ENCODE data around the gene ZNF665.
"Not testable (repeated sequence)": the region's sequence is repeated elsewhere in the genome, so short reads cannot be mapped to it uniquely, and the experiment has no call there.

Gene ZNF665

DNA sequence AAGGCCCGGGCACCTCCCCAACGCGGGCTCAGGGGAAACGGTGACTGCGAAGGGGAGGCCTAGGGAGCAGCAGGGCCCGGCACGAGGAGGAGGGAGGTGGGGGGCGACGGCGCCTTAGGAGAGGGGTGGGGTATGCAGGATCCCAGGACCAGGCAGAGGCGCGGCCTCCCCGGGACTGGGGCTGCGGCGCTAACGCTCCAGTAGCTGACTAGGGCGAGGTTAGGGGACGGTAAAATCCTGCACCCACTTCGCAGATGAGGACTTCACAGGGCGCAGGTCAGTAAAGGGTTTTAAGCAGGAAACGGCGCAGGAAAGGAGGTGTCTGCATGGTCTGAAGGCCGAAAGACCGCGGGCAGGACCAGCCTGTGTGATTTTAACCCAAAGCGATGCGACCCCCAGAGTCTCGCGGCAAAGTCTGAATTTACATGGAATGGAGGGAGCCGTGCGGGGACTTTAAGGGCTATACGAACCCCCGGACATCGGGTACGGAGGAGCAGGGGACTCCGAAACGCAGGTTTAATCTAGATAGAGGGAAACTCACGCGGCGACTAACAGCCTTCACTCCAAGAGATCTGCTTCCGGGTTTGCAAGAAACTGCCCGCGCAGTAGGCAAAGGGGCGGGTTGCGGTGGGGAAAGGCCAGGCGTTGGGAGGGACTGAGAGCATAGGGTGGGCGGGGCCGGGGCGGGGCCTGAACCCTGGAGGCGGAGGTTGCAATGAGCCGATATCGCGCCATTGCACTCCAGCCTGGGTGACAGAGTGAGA, at the start of gene ZNF665:
Gene ZNF665 (minus strand): TSS at position 588 of the 764 bp plus-strand sequence. CDS start 10,460 bp downstream, outside the sequence.
- no peak for DNase-seq (ENCODE audit: low spot score)

- no peak for DNase-seq (ENCODE audit: low spot score)
Measured at GRCh38 chr19:53237114-53237777, 44.1 kb upstream of the ZNF665 start.

- DNase-seq (ENCODE audit: low spot score) = no peak
Measured at GRCh38 chr19:53224606-53225005, 31.4 kb upstream of the ZNF665 start.

- DNase-seq (ENCODE audit: low spot score) = not testable (repeated sequence)
Measured at GRCh38 chr19:53222716-53223115, 29.6 kb upstream of the ZNF665 start.

DNA sequence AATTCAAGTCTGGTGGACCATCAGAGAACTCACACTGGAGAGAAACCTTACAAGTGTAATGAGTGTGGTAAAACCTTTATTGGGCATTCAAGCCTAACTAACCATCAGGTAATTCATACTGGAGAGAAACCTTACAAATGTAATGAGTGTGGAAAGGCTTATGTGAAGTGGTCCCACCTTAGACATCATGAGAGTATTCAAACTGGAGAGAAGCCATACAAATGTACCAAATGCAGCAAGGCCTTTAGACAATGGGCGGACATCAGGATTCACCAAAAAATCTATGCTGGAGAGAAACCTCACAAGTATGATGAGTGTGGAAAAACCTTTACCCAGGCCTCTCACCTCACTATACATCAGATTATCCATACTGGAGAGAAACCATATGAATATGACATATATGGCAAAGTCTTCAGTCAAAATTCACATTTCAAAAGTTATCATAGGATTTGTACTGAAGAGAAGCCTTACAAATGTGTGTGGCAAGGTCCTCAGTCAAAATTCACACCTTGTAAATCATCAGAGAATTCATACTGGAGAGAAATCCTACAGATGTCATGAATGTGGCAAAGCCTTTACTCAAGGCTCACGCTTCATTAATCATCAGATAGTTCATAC, 19.7 kb upstream of the ZNF665 start:
- no peak for DNase-seq (ENCODE audit: low spot score)

DNA sequence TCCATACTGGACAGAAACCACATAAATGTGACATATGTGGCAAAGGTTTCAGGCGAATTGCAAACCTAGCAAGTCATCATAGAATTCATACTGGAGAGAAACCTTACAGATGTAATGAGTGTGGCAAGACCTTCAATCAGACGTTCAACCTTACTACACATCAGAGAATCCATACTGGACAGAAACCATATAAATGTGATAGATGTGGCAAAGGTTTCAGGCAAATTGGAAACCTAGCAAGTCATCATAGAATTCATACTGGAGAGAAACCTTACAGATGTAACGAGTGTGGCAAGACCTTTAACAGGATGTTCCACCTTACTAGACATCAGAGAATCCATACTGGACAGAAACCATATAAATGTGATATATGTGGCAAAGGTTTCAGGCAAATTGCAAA, 18.4 kb upstream of the ZNF665 start:
- not testable (repeated sequence) for DNase-seq (ENCODE audit: low spot score)

GRCh38 chr19:53196777-53197396, 3.7 kb upstream of the ZNF665 start:
- peak; percentile 66 for DNase-seq (ENCODE audit: low spot score)

- DNase-seq (ENCODE audit: low spot score) = peak; percentile 73
Measured at GRCh38 chr19:53195265-53195903, 2.2 kb upstream of the ZNF665 start.

DNA sequence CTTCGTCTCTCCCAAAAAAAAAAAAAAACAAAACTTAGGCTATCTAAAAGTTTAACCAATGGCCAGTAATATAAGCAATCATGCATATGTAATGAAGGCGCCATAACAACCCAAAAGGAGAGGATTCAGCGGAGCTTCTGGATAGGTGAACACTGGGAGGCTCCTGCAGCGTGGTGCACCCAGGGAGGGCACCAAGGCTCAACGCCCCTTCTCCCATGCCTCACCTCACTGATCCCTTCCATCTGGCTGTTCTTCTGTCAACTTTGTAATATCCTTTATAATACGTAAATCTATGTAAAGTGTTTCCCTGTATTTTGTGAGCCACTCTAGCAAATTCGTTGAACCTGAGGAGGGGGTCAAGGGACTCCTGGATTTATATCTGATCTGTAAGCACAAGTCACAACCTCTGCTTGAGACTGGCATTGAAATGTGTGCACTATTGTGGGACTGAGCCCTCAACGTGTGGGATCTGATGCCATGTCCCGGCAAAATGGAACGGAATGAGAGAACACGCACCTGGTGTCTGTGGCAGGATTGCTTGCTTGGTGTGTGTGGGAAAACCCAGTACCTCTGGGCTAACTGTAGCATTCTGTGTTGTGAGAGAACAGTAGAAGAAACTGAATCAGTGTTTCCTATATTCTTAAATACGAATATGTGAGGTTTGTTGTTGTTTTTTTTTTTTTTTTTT, 521 bp upstream of the ZNF665 start:
- DNase-seq (ENCODE audit: low spot score) = no peak

DNA sequence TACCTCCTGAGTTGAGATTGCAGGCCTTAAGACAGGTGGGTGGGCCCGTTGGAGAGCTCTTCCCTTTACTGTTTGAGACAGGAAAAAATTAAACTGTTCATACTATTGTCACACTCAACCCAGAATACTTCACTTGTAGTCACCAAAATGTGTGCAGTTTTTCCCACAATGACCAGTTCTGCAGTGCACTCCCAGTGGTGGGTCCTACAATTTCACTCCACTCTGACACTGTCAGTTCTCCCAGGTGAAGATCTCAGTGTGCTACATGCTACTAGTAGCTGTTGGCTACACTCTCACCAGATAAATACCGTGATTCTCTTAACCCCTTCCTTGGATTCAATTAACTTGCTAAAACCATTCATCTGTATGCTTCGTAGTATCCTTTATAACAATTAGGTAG, 2.9 kb downstream of the ZNF665 start:
- DNase-seq (ENCODE audit: low spot score) = no peak

GRCh38 chr19:53189691-53190198, 3.4 kb downstream of the ZNF665 start:
- not testable (repeated sequence) for DNase-seq (ENCODE audit: low spot score)

GRCh38 chr19:53185155-53185882, 7.8 kb downstream of the ZNF665 start:
- DNase-seq (ENCODE audit: low spot score) = not testable (repeated sequence)

DNA sequence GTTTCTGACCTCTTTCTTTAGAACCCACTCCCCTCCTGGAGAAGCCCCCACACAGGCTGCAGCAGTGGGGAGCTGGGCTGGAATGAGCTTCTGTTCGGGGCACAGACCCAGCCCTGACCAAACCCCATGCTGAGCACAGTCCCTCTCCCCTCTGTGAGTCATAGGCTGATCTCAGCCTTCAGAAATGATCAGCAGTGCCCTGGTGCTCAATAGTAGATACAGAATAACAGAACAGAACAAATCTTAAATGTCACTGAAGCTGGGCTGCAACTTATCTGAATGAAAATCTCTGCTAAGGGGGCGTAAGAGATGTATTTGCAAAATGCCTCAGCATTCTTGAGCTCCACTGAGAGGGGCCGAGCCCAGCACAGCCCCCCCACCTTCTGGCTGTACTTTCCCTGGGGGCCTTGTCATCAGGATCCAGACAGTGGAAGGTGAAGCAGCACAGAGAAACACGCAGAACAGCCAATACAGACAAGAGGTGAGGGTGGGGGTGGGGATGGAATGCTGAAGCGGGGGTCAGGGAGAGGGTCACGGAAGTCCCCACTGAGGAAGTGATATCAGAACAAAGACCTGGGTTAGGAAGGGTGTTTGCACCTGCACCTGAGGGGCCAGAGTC, 9.9 kb downstream of the ZNF665 start:
- no peak for DNase-seq (ENCODE audit: low spot score)

DNA sequence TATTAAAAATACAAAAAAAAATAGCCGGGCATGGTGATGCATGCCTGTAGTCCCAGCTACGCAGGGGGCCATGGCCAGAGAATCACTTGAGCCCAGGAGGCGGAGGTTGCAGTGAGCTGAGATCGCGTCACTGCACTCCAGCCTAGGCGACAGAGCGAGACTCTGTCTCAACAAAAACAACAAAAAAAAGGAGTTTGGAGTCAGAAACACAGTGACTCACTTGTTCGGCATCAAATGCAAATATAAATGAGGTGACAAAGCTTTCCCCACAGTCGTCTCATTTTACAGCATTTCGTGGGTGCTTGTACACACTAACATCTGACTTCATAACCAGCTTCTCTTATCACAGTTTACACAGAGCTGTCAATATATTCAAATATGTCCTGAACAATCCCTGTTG, 11.0 kb downstream of the ZNF665 start:
- no peak for DNase-seq (ENCODE audit: low spot score)

DNA sequence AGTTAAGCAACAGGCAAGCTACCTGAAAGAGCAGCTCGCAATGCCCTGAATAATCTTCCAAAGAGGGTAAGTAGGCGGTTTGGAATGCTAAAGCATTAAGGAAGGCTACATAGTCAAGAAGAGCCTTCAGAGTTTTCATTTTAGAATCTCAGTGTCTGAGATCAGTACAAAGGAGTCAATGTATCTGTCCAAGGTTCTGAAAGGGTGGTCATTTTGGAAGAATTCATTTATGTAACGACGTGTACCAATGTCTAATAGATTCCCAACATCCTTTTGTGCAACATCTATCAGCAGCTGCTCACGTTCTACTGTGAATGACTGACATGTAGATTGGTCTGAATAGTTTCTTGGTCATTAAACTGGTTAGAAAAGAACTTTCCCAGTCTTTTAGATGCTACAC, 15.2 kb downstream of the ZNF665 start:
- DNase-seq (ENCODE audit: low spot score) = no peak

DNA sequence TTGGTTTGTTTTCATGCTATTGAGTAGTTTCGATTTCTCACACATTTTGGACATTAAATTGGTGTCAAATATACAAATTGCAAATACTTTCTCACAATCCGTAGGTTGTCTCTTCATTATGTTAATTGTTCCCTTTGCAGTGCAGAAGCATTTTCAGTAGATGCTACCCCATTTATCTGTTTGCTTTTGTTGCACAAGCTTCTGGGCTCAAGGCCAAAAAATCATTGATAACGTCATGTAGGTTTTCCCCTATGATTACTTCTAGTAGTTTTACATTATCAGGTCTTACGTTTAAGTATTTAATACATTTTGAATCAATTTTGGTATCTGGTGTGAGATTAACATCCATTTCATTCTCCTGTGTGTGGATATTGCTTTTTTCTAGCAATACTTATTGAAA, 20.3 kb downstream of the ZNF665 start:
- DNase-seq (ENCODE audit: low spot score) = no peak

GRCh38 chr19:53165691-53166091, 27.5 kb downstream of the ZNF665 start:
- DNase-seq (ENCODE audit: low spot score) = no peak

DNA sequence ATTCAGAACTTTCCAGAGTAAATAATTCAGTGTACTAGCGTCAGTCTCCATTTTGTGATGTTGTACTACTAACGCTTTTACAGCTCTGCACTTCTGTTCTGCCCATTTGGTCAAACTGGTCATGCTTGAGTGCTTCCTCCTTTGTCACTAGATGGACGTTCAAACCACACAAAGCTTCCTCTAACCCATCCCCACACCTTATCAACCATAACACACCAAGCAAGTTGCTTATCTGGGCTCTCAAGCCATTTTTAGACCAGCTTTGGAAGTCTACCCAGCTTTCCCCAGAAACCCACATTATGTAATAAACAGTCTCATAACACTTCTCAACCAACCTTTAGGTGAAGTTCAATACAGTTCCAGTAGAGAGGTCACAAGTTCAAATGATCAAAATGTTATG, 32.0 kb downstream of the ZNF665 start:
- DNase-seq (ENCODE audit: low spot score) = no peak

DNA sequence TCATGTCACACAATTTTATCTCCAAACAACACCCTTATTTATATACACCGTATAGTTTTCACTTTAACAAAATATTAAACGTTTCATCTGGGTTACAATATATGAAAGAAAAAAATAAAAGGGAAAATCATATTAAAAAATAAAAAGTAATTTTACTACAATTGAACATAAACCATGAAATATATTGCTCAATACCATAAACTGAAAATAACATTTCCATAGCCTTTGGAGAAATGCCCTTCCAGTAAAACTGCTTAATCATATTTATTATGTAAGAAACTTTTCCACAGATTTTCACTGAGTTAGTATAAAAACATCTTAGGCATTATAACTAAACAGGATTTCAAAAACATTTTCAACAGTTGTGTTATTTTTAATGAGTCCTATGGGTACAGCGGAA, 32.8 kb downstream of the ZNF665 start:
- no peak for DNase-seq (ENCODE audit: low spot score)

DNA sequence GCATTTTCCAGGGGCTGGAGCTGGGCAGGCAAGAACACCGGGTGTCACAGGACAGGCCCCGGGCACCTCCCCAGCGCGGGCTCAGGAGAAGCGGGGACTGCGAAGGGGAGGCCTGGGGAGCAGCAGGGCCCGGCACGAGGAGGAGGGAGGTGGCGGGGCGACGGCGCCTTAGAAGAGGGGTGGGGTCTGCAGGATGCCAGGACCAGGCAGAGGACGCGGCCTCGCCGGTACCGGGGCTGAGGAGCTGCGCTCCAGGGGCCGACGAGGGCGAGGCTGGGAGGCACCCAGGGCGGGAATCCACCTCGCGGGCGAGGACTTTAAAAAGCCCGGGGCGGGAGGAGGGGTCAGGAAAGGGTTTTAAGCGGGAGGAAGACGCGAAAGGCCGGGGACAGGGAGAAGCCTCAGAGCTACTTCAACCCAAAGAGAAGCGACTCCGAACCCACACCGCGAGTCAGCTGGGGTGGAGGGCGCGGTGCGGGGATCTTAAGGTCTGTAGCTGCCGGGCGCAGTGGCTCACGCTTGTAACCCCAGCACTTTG, 35.0 kb downstream of the ZNF665 start:
- no peak for DNase-seq (ENCODE audit: low spot score)

Measured in SW480 (cell line).